DMS114 treated with DMSO at 0.1 percent for 48 hours (cell line): ENCODE data around the gene CMTM8.
"Not testable (repeated sequence)": the region's sequence is repeated elsewhere in the genome, so short reads cannot be mapped to it uniquely, and the experiment has no call there.

ENCODE experiments used
- DNase-seq: peaks from one replicate; lab custom pipeline; 2025; ENCODE audit not compliant: unreplicated experiment; lab: John Stamatoyannopoulos, UW

The CMTM8 gene, protein sequence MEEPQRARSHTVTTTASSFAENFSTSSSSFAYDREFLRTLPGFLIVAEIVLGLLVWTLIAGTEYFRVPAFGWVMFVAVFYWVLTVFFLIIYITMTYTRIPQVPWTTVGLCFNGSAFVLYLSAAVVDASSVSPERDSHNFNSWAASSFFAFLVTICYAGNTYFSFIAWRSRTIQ

DNA sequence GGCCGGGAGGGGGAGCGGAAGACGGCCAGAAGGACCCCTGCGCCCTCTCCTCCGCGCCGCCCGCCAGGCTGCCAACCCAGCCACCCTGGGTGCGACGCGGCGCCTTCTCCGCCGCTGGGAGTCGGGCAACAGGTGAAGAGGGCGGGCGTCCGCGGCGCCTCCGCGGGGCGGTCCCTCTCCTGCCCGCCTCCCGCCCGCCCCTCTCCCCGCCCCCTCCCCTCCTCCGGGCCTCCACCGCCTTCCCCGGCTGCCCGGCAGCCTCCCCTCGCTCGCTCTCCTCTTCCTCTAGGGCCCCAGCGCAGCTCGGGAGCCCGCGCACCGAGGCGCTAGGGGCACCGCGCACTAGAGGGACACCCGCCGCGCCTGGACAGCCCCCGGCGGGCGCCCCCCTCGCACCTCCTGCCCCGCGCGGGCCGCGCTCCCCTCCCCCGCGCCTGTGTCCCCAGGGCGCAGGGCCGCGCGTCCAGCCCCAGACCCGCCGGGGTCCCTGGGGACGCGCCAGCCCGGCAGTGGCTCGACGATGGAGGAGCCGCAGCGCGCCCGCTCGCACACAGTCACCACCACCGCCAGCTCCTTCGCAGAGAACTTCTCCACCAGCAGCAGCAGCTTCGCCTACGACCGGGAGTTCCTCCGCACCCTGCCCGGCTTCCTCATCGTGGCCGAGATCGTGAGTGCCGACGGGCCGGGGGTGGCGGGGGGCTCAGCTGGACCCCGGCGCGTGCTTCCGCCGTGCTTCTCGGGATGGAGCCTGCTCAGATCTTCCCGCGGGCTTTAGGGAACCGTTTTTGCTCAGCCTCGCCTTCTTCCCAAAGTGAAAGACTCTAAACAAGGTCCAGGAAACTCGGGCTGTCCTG lies at the start of gene CMTM8:
Gene CMTM8, plus strand, starts transcription at position 228 of the 854 bp plus-strand sequence. Its CDS starts 293 bp downstream, at position 521.
- peak; percentile 17 for DNase-seq

DNA sequence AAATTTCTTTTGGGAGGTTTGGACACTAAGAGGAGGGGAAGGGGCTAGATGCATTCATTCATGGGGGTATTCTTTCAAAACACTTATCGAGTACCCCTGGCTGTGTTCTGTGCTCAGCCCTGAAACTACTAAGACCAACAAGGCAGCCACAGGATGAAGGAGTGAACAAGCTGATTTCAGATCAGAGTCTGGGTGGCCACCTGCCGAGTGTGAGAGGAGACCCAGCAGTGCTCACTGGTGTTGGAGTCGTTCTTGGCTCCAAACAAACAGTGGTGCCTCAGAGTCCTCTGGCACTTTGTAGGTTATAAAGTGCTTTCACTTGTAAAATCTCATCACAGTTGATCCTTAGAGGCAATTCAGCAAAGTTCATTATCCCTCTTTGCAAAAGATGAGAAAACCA lies 48.8 kb upstream of the CMTM8 start:
- DNase-seq = no peak

DNA sequence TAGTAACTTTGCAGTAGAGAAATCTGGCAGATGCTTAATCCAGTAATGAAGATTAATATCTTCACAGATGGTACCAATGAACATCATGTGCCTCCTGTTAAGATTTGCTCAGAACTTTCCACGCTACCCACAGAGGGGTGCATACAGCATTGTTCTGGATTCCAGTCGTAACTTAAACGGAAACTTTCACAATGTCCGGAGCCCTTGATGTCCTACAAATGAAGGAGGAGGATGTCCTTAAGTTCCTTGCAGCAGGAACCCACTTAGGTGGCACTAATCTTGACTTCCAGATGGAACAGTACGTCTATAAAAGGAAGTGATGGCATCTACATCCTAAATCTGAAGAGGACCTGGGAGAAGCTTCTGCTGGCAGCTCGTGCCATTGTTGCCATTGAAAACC lies 47.9 kb upstream of the CMTM8 start:
- DNase-seq = not testable (repeated sequence)

DNA sequence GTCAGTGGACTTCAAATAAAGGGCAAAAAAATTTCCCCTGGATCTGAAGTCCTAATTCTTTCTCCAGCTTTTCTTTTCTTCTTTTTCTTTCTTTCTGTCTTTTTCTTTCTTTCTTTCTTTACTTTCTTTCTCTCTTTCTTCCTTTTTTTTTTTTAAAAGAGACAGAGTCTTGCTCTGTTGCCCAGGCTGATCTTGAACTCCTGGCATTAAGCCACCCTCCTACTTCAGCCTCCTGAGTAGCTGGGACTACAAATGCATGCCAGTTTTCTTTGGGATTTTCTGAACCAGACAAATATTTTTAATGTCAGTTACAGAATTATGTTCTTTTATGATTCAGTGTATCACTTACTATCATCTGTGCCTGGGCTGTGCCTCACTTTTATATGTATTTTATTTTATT lies 45.4 kb upstream of the CMTM8 start:
- no peak for DNase-seq

DNA sequence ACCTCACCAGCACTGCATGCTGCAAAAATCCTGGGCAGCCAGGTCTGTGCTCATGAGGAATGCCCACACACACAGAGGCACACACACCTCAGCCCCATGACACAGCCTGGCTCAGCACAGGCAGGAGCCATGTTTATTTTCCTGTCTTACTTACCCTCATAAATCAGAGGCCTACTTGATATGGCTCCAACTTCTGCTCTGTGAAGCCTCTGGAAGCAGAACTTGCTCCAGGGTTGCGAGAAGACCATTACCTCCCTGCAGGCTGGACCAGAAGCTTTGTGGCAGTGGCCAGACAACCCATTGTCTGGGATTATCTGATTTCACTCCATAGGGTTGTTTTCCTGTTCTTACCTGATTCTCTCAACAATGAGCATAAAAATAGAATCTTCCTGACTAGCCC lies 43.8 kb upstream of the CMTM8 start:
- DNase-seq = no peak

DNA sequence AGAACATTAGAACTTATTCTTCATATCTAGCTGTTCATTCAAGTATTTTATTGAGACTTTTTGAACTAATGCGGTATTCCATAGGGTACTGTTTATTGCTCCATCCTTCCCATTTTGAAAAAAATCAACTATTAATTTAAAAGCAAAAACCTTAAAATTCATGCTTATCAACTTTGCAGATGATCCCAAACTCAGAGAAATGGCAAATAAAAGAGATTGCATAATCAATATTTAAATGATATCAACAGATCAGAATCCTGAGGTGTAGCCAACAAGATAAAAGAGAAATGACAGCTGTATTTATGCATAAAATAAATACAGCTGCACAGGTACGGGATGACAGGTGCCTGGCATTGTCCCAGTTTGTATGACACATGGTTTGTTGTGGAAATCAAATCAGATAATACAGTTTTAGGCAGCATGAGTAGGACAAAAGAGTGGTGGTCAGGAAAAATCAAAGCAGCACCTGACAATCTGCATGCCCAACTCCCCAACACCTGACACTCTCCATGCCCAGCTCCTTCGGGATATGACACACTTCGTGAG lies 42.4 kb upstream of the CMTM8 start:
- DNase-seq = no peak

DNA sequence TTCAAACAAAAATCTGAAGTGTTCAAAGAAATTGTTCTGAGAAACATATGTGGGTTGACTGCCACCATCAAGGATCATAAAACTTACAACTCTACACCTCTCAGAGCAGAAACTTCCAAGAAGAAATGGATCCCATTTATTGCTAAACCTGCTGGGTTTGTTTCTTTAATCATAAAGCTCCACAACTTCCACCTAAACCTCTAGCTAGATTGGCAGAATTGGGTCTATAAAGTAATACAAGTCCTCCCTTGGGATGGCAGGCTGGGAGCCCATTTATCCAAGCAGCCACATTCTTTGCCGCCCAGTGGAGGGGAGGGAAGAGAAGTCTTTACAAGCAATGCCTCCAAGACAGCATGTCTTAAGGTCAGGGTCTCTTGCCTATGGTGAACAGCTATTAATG lies 40.5 kb upstream of the CMTM8 start:
- DNase-seq = no peak

DNA sequence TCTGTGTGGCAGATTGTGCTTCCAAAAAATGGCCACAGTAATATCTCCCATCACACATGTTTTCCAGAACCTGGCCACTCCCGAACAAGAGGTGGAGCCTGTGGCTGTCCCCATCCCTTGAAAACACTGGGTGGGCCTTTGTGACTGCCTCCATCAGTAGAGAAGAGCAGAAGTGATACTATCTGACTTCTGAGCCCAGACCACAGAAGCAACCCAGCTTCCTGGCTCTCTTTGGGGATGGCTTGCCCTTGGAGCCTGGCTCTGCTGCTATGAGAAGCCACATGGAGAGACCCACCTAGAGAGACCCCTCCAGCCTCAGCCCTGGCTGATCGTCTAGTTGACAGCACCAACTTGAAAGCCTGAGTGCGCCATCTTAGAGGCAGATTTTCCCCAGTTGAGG lies 39.8 kb upstream of the CMTM8 start:
- no peak for DNase-seq

DNA sequence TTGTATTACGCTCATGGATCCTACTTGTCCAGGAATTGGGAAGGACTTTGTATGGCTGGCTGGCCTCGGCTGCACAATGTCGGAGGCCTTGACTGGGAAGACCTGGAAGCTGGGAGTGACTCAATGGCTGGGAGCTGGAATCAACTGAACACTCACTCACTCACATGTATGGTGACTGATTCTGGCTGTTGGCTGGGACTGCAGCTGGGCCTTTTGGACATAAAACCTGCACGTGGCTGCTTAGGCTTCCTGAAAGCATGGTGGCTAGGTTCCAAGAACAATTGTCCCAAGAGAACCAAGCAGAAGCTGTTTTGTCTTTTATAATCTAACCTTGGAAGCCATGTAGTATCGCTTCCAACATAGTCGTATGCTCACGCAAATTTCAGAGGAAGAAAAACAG lies 38.0 kb upstream of the CMTM8 start:
- DNase-seq = no peak

DNA sequence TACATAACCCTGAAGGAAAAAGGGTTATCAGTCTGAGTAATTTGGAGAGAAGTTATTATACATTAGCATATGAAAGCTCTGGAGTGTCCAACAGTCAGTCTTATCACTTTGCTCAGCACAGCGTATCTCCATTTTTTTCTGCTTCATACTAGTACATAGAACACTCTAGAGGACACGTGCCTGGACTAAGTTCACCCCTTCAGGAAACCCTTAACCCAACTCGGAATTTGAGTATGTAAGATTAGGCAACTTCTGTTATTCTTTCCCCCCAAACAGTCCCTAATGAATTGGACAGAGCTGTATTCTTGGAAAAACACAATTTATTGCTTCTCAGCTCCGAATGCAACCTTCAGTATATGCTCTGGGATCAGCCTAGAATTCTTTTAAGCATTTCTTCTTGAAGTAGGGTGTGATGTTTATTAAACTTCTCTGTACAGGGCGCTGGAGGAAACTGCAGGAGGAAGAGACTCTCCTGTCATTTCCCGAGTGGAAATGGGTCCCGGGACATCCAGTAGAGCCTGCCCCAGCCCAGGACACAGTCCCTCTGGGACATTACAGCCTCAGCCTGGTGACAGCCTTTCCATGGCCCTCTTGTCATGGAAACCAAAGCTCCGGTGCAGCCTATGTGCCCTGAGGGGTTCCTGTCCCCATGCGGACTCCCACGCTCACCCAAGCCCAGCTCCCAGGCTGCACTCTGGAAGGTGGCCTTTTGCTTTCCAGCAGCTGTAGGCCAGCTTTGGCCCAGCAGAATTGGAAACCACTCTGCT lies 37.3 kb upstream of the CMTM8 start:
- DNase-seq = no peak

DNA sequence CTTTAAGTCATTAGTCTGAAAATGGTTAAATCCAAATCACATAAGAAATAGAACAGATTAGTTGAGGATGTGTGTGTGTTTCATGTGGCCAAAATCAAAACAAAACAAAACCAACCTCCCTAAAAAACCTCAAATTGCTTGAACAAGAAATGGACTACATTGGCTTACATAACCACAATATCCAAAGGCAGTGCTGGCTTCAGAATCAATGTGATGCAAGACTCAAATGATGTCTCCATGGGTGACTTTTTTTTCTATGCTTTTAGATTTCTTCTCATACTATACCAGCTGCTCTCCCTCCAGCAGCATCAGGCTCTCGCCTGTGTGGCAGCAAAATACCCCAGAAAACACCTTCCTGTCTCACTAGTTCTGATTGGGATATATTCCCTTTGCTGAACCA lies 36.0 kb upstream of the CMTM8 start:
- no peak for DNase-seq

DNA sequence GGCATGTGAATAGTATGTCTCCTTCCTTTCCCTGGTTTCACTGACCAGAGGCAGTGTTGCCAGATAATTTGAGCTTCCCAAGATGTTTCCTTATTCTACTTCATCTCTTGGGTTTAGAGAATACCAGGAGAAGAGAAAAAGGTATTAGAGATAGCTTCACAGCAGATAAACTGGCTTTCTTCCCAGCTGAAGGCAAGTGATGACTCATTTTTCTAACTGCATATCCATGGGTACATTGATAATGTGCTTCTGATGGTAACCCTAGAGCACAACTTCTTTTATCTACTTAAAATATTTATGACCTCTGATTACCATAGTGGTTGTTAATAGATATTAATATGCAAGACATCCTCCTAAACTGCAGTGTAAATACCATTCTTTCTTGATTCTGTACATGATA lies 34.6 kb upstream of the CMTM8 start:
- no peak for DNase-seq

DNA sequence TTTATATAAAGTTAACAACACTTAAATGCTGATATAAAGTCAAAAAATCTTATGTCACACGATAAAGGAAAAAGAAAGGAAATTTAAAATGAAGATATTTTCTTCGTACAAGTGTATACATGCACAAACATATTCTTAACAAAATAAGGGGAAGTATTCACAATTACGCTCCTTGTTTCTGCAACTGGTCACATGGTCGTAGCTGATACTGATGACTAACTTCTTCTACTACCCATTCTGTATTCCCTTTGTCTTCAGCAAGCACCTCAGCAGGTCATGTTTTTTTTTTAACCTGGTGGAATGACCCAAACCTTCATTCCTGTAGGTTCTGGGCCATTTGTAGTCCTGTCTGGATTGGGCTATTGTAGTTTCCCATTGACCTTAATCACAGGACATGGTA lies 30.0 kb upstream of the CMTM8 start:
- DNase-seq = no peak

DNA sequence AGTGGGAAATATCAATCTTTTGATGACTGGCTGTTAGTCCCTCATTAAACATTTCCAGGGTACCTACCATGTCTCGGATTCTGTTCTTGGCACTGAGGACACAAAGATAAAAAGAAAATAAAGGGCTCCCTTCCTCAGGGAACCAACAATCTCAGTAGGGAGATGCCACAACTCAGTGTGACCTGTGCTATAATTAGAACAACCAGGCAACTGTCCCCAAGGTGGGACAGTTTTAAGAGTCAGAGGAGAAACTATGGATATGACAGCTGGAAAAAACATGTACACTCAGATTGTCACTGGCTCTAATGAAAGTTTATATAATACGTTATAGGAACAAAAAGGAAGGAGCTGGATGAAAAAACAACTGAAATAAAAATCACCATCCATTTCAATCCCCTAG lies 23.3 kb upstream of the CMTM8 start:
- no peak for DNase-seq

DNA sequence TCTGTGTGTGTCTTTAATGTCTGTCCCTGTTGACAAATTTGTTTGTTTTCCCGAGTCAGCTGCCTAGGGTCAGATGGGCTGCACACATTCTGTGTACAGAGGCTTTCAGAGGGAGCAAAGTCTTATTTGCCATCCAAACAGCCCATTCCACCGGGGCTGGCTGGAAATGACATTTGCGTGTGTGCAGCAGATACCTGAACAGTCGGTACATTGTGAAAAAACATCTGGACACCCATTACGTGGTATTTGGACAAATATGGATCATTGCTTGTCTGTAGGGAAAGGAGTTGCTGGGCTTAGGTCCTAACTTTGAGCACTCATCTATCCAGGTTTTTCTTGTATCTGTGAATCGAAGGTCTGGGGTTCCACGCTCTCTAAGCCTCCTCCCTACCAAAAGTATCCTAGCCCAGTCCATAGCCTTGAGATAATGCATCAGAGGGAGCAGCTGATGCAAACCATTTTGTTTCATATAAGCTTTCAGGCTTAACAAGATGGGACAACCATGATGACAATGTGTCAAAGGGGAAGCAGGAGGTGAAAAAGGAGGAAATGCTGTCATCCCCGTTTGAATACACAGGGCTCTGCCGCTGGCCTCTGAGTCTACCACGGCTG lies 22.2 kb upstream of the CMTM8 start:
- DNase-seq = no peak

DNA sequence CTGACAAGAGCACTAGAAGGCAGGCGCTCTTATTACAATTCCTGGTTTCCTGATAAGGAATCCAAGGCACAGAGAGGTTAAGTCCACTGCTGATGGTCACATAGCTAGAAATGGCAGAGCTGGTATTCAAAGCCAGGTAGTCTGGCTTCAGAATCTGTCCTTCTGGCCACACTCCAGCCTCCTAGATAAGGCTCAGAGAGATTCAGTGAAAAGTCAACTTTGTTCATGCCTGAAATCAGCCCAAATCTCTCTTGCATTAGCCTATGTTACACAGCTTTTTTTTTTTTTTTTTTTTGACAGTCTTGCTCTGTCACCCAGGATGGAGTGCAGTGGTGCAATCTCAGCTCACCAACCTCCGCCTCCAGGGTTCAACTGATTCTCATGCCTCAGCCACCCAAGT lies 21.1 kb upstream of the CMTM8 start:
- DNase-seq = no peak

DNA sequence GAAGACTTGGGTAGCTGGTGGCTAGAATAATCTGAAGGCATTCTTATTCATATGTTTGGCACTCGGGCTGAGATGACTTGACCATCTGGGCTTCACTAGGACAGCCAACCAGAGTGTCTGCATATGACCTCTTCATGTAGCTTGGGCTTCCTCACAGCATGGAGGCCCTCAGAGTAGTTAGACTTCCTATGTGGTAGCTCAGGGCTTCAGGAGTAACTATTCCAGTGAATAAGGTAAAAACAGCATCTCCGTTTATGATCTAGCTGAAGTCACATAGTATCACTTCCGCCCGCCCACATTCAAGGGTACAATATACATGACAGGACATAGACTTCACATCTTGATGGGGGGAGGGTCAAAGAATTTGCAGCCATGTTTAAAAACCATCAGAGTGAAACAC lies 18.9 kb upstream of the CMTM8 start:
- no peak for DNase-seq

DNA sequence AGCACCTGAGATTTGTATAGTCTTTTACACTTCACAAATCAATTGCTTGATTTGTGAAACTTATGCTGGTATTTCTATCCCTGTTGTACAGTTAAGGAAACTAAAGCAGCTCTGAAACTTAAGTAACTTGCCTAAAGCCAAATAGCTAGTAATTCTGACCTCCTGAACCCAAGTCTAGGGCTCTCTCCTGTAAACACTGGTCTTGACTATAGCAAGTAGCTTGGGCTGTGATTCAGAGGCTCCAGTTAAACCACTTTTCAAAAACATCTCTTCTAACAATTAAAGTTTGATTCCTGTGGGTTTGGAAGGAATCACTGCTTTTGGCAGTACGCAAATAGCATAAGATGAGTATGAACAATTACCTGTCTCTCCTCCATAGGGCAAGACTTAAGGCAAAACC lies 18.5 kb upstream of the CMTM8 start:
- no peak for DNase-seq

DNA sequence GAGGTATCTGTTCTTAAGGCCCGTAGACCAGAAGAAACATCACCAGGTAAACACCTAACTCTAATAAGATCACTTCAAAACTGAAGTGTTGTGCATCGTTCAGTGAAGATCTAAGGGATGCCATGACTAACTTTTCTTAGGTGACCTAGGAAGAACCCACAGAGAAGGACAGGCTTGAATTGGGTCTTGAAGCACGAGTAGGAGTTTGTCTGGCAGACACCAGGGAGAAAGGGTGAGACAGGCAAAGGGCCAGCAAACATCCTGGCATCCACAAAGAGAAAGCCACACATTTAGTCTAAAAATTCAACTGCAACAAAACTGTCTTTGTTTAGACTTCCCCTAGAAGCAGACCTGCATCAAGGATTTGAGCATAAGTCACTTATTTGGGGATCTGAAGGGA lies 15.5 kb upstream of the CMTM8 start:
- DNase-seq = no peak

DNA sequence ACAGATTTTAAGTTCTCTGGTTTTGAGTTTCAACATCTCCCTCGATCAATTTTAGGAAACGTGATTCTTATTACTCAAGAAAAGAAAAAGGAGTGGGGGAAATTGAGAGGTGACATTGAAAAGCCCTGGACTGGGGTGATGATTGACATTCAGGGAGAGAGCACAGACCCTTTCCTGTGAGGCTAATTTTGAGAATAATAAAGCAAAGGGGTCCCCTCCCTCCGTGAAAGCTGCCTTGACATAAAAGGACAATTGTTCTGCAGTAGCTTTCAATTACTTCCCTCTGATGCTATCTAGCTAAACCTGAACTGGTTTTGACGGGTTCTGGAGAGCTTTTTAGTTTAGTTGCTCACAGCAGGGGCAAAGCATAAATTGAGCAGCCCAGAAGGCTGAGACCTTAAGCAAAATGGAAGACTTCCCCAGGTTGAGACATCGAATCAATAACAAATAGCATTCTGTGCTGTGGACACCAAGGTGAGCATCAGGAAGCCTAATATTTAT lies 14.4 kb upstream of the CMTM8 start:
- DNase-seq = no peak

DNA sequence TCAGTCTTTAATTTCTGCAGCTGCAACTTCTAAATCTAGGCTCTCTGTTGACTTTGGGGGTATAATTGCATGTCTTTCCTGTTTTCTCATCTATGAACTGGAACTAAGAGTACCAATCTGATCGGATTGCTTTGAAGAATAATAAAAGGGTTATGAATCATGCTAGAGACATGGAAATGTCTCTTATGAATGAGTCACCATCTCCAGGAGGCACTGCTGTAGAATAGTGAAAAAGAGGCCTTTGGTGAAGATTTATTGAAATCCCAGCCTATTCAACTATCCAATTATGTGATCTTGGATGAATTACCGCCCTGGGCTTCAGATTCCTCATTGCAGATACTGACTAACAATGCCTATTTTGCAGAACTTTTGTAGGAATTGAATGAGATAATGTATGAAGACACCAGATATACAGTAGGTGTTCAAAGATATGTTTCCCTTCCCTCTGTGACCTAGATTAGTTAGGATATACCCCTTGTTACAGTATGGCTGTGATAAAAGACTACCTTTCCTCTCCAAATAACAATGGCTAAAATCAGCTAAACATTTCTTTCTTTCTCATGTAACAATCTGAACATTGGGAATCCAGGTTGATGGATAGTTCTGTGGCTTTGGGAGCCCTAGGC lies 11.5 kb upstream of the CMTM8 start:
- DNase-seq = no peak
